NB4 (cell line): ENCODE results near the gene AFMID.
"Not testable (repeated sequence)": the region's sequence is repeated elsewhere in the genome, so short reads cannot be mapped to it uniquely, and the experiment has no call there.

Source experiments
- DNase-seq: peaks from one replicate; pipeline ENCODE4 v3.0.0; 2010; ENCODE audit warnings: low read depth
- H3K4me3 ChIP-seq: one replicate; pipeline ENCODE4 v1.5.1; 2011; ENCODE audit warnings: mild to moderate bottlenecking, low read depth, low read length, moderate library complexity
- CTCF ChIP-seq: IDR thresholded peaks from one replicate; pipeline ENCODE4 v1.5.1; 2012; ENCODE audit warnings: low read depth, low read length
- MAX ChIP-seq: IDR thresholded peaks from 2 replicates; pipeline ENCODE4 v1.6.1; 2011; ENCODE audit warnings: low read depth, low read length
- MYC ChIP-seq: IDR thresholded peaks from 2 replicates; pipeline ENCODE4 v1.6.1; 2011; ENCODE audit warnings: low read depth, low read length
- POLR2A ChIP-seq: IDR thresholded peaks from 2 replicates; pipeline ENCODE4 v1.6.1; 2011; ENCODE audit warnings: mild to moderate bottlenecking; ENCODE audit not compliant: insufficient read length; ENCODE audit errors: extremely low read depth

AFMID gene

GRCh38 chr17:78249818-78250806 lies 63.0 kb downstream of the AFMID start:
- no peak overlapping the region for H3K4me3 ChIP-seq
- TF ChIP-seq MAX (no peak), MYC (no peak), POLR2A (no peak), CTCF (no peak)
- DNase-seq = no peak

- peak; percentile 85 for DNase-seq
- TF ChIP-seq CTCF (peak; percentile 99), POLR2A (no peak), MYC (peak; percentile 61; the same call in 1 of the 2 replicates), MAX (peak; percentile 91)
- H3K4me3 ChIP-seq = no peak overlapping the region
Measured at GRCh38 chr17:78250891-78251772, 64.0 kb downstream of the AFMID start.

GRCh38 chr17:78251773-78252103 lies 64.6 kb downstream of the AFMID start:
- no peak for TF ChIP-seq CTCF
- TF ChIP-seq MAX = no peak
- TF ChIP-seq POLR2A = no peak
- TF ChIP-seq MYC = no peak
- no peak overlapping the region for H3K4me3 ChIP-seq
- no peak for DNase-seq

GRCh38 chr17:78252111-78252634 lies 65.0 kb downstream of the AFMID start:
- no peak for DNase-seq
- H3K4me3 ChIP-seq = no peak overlapping the region
- no peak for TF ChIP-seq MAX
- TF ChIP-seq MYC = no peak
- no peak for TF ChIP-seq CTCF

- no peak overlapping the region for H3K4me3 ChIP-seq
Measured at GRCh38 chr17:78252701-78253635, 65.8 kb downstream of the AFMID start.

GRCh38 chr17:78253636-78253945 lies 66.4 kb downstream of the AFMID start:
- not testable (repeated sequence) for H3K4me3 ChIP-seq, DNase-seq

More at GRCh38 chr17:78252701-78253635, 65.8 kb downstream of the AFMID start:
- no peak for TF ChIP-seq CTCF
- no peak for TF ChIP-seq POLR2A
- TF ChIP-seq MAX = no peak
- TF ChIP-seq MYC = no peak
- no peak for DNase-seq
